Memory B cell (primary cell): ENCODE measurements around the gene MCTP1.
"Not testable (repeated sequence)": the region's sequence is repeated elsewhere in the genome, so short reads cannot be mapped to it uniquely, and the experiment has no call there.

Source experiments
- ATAC-seq: fragments of 150-1000 bp; cut with Tn5 transposase; 2 replicates; pipeline ENCODE4 v1.10.0; 2021; ENCODE audit warnings: low read depth, mild to moderate bottlenecking, moderate library complexity
- DNase-seq, 2 donors: peaks; one replicate each; pipeline ENCODE4 v3.0.0; 2022; ENCODE audit warnings: low spot score in 2 of 2
- H3K27ac Mint-ChIP-seq: one replicate; pipeline ENCODE4 v1.8.0; 2022; ENCODE audit warnings: mild to moderate bottlenecking, moderate library complexity, mixed read lengths
- H3K27me3 Mint-ChIP-seq: one replicate; pipeline ENCODE4 v1.8.0; 2022; ENCODE audit warnings: mixed read lengths
- H3K36me3 Mint-ChIP-seq: one replicate; pipeline ENCODE4 v1.8.0; 2022; ENCODE audit warnings: mild to moderate bottlenecking, mixed read lengths
- H3K4me1 Mint-ChIP-seq: one replicate; pipeline ENCODE4 v1.8.0; 2022; ENCODE audit warnings: mixed read lengths
- H3K4me3 Mint-ChIP-seq: one replicate; pipeline ENCODE4 v1.8.0; 2022; ENCODE audit warnings: mild to moderate bottlenecking, moderate library complexity, mixed read lengths
- H3K9me3 Mint-ChIP-seq: one replicate; pipeline ENCODE4 v1.8.0; 2022; ENCODE audit warnings: mixed read lengths

MCTP1 gene

GRCh38 chr5:95022967-95023695 lies 261.8 kb downstream of the MCTP1 start:
- Mint-ChIP-seq H3K36me3 (no peaks in the 10 kb centered on the region), H3K4me1 (no peaks in the 10 kb centered on the region), H3K9me3 (no peaks in the 10 kb centered on the region)

GRCh38 chr5:95020345-95020744 lies 264.5 kb downstream of the MCTP1 start:
- H3K36me3 Mint-ChIP-seq, result no peaks in the 10 kb centered on the region

More at GRCh38 chr5:95022967-95023695, 261.8 kb downstream of the MCTP1 start:
- Mint-ChIP-seq H3K27me3 (peaks cover 2% of the 10 kb centered on the region), H3K27ac (no peak overlapping the region), H3K4me3 (no peak overlapping the region)
- no peak for ATAC-seq
- DNase-seq, result no peak

GRCh38 chr5:95018946-95019345 lies 265.9 kb downstream of the MCTP1 start:
- DNase-seq, result no peak
- no peaks in the 10 kb centered on the region for H3K4me1 Mint-ChIP-seq
- ATAC-seq, result no peak
- H3K27me3 Mint-ChIP-seq, result peaks cover 2% of the 10 kb centered on the region
- H3K27ac Mint-ChIP-seq, result no peak overlapping the region
- H3K9me3 Mint-ChIP-seq, result no peaks in the 10 kb centered on the region
- H3K36me3 Mint-ChIP-seq, result no peaks in the 10 kb centered on the region
- H3K4me3 Mint-ChIP-seq, result no peak overlapping the region

More at GRCh38 chr5:95020345-95020744, 264.5 kb downstream of the MCTP1 start:
- no peak overlapping the region for H3K4me3 Mint-ChIP-seq
- DNase-seq, result no peak
- no peaks in the 10 kb centered on the region for H3K9me3 Mint-ChIP-seq
- no peak overlapping the region for H3K27ac Mint-ChIP-seq
- peaks cover 2% of the 10 kb centered on the region for H3K27me3 Mint-ChIP-seq
- H3K4me1 Mint-ChIP-seq, result no peaks in the 10 kb centered on the region
- no peak for ATAC-seq

GRCh38 chr5:95018511-95018910 lies 266.4 kb downstream of the MCTP1 start:
- Mint-ChIP-seq H3K4me1 (no peaks in the 10 kb centered on the region), H3K36me3 (no peaks in the 10 kb centered on the region), H3K27ac (no peak overlapping the region), H3K4me3 (no peak overlapping the region), H3K9me3 (no peaks in the 10 kb centered on the region), H3K27me3 (peaks cover 2% of the 10 kb centered on the region)
- ATAC-seq, result no peak
- DNase-seq, result no peak

GRCh38 chr5:95009812-95010211 lies 275.1 kb downstream of the MCTP1 start:
- no peak for DNase-seq
- Mint-ChIP-seq H3K27me3 (no peaks in the 10 kb centered on the region), H3K36me3 (peaks cover 2% of the 10 kb centered on the region), H3K4me3 (no peak overlapping the region), H3K27ac (no peak overlapping the region), H3K4me1 (no peaks in the 10 kb centered on the region), H3K9me3 (peaks cover 6% of the 10 kb centered on the region)
- no peak for ATAC-seq

GRCh38 chr5:95007921-95008597 lies 276.8 kb downstream of the MCTP1 start:
- Mint-ChIP-seq H3K27me3 (no peaks in the 10 kb centered on the region), H3K9me3 (peaks cover 12% of the 10 kb centered on the region), H3K27ac (no peak overlapping the region), H3K4me3 (no peak overlapping the region), H3K4me1 (no peaks in the 10 kb centered on the region), H3K36me3 (peaks cover 3% of the 10 kb centered on the region)
- ATAC-seq (no peak), DNase-seq (no peak)

- ATAC-seq (no peak), DNase-seq (no peak)
- Mint-ChIP-seq H3K36me3 (peaks cover 3% of the 10 kb centered on the region), H3K27ac (no peak overlapping the region), H3K27me3 (no peaks in the 10 kb centered on the region), H3K4me1 (no peaks in the 10 kb centered on the region), H3K4me3 (no peak overlapping the region), H3K9me3 (peaks cover 10% of the 10 kb centered on the region)
Measured at GRCh38 chr5:95005811-95006210, 279.1 kb downstream of the MCTP1 start.

GRCh38 chr5:94998670-94999069 lies 286.2 kb downstream of the MCTP1 start:
- Mint-ChIP-seq H3K4me1 (no peaks in the 10 kb centered on the region), H3K36me3 (peaks cover under 1% of the 10 kb centered on the region), H3K9me3 (peaks cover under 1% of the 10 kb centered on the region), H3K4me3 (no peak overlapping the region), H3K27ac (no peak overlapping the region), H3K27me3 (no peaks in the 10 kb centered on the region)
- DNase-seq (no peak), ATAC-seq (no peak)

- H3K4me3 Mint-ChIP-seq, ATAC-seq, H3K27me3 Mint-ChIP-seq, H3K36me3 Mint-ChIP-seq, H3K9me3 Mint-ChIP-seq, H3K4me1 Mint-ChIP-seq, H3K27ac Mint-ChIP-seq, DNase-seq: not testable (repeated sequence)
Measured at GRCh38 chr5:94994537-94994936, 290.4 kb downstream of the MCTP1 start.

- Mint-ChIP-seq H3K9me3 (no peaks in the 10 kb centered on the region), H3K4me3 (no peak overlapping the region), H3K36me3 (no peaks in the 10 kb centered on the region), H3K27me3 (no peaks in the 10 kb centered on the region), H3K27ac (no peak overlapping the region), H3K4me1 (no peaks in the 10 kb centered on the region)
- DNase-seq (no peak), ATAC-seq (no peak)
Measured at GRCh38 chr5:94993491-94993890, 291.4 kb downstream of the MCTP1 start.

GRCh38 chr5:94992325-94992724 lies 292.6 kb downstream of the MCTP1 start:
- Mint-ChIP-seq H3K27me3 (no peaks in the 10 kb centered on the region), H3K4me1 (no peaks in the 10 kb centered on the region), H3K4me3 (no peak overlapping the region), H3K36me3 (no peaks in the 10 kb centered on the region), H3K27ac (no peak overlapping the region), H3K9me3 (no peaks in the 10 kb centered on the region)
- DNase-seq (no peak), ATAC-seq (no peak)

- H3K9me3 Mint-ChIP-seq, result no peaks in the 10 kb centered on the region
- no peak overlapping the region for H3K4me3 Mint-ChIP-seq
- H3K4me1 Mint-ChIP-seq, result peaks cover 3% of the 10 kb centered on the region
- ATAC-seq (no peak), DNase-seq (no peak)
- no peak overlapping the region for H3K27ac Mint-ChIP-seq
- no peaks in the 10 kb centered on the region for H3K36me3 Mint-ChIP-seq
- H3K27me3 Mint-ChIP-seq, result no peaks in the 10 kb centered on the region
Measured at GRCh38 chr5:94983861-94984535, 300.9 kb downstream of the MCTP1 start.

GRCh38 chr5:94977437-94977836 lies 307.5 kb downstream of the MCTP1 start:
- H3K4me1 Mint-ChIP-seq, result no peaks in the 10 kb centered on the region
- ATAC-seq (no peak), DNase-seq (no peak)
- no peaks in the 10 kb centered on the region for H3K27me3 Mint-ChIP-seq
- peaks cover 9% of the 10 kb centered on the region for H3K9me3 Mint-ChIP-seq
- no peak overlapping the region for H3K27ac Mint-ChIP-seq
- H3K36me3 Mint-ChIP-seq, result no peaks in the 10 kb centered on the region
- no peak overlapping the region for H3K4me3 Mint-ChIP-seq

- no peak for DNase-seq
- Mint-ChIP-seq H3K4me1 (no peaks in the 10 kb centered on the region), H3K27me3 (no peaks in the 10 kb centered on the region), H3K9me3 (peaks cover 9% of the 10 kb centered on the region), H3K4me3 (no peak overlapping the region), H3K36me3 (no peaks in the 10 kb centered on the region), H3K27ac (no peak overlapping the region)
- ATAC-seq, result no peak
Measured at GRCh38 chr5:94976853-94977252, 308.0 kb downstream of the MCTP1 start.
